ENCODE measurements around the gene ATG3.

DNA sequence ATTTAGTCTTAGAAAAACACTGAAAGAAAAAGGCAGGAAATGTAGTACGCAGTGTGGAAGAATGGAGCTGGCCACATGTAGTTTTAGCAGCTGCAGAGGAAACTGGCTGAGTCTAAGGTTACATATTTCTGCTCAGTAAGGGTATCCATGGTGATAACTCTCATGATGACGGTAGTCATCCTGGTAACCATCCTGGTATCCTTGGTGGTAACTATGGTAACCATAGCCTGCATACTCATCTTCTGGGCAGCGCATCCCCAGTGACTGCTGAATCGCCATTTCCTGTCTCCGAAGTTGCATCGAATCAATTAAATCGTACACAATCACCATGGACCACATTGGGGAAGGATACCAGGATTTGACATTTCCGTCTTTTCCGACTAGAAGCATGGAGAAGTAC lies 43.5 kb upstream of the ATG3 start:
- no peak for TF ChIP-seq POLR2A (IDR thresholded peaks at IDR 0.05; ENCODE audit: low read depth, low read length)
- no peak for TF ChIP-seq MYC (IDR thresholded peaks at IDR 0.05; ENCODE audit: low read depth, low read length)
- no peak for TF ChIP-seq CTCF (IDR thresholded peaks at IDR 0.05; ENCODE audit: extremely low read depth in 1 of 2, insufficient read depth in 1 of 2, low read depth in 1 of 2, low read length in 2 of 2)
- TF ChIP-seq POLR2AphosphoS5 (IDR thresholded peaks at IDR 0.05; ENCODE audit: insufficient read depth, low read depth, low read length), result peak; percentile 82

Measured in endothelial cell of umbilical vein (primary cell).